Breast epithelium (tissue), 4 donors: Measurements from ENCODE around the gene MEST. TPM values are rescaled to one million over a fixed set of nuclear protein-coding genes. Genes with fewer than 3 reads are reported as not detected.

Experiments
- DNase-seq, 2 donors: peaks; one replicate each; pipeline ENCODE4 v3.0.0-alpha.2; 2019; ENCODE audit warnings: low spot score in 2 of 2
- H3K27ac ChIP-seq, 2 donors: fragments of 200-600 bp; sonication (generic) in 1 of 2; one replicate each; pipeline ENCODE4 v1.5.1; 2016 to 2019; ENCODE audit warnings: mild to moderate bottlenecking in 1 of 2
- H3K27me3 ChIP-seq, 2 donors: fragments of 200-600 bp; sonication (generic) in 1 of 2; one replicate each; pipeline versions ENCODE4 v1.5.1 to v1.6.0; 2017 to 2019; ENCODE audit warnings: control low read depth in 1 of 2, mild to moderate bottlenecking in 1 of 2
- H3K36me3 ChIP-seq: fragments of 200-600 bp; one replicate; pipeline ENCODE4 v1.5.1; 2019
- H3K4me1 ChIP-seq, 2 donors: fragments of 200-600 bp; sonication (generic); one replicate each; pipeline ENCODE4 v1.5.1; 2016 to 2019; ENCODE audit warnings: control low read depth in 1 of 2
- H3K4me3 ChIP-seq, 3 donors: fragments of 200-600 bp; sonication (generic); 1 replicate in 2 of 3; 2 replicates in 1 of 3; pipeline ENCODE4 v1.5.1; 2016 to 2019; ENCODE audit warnings: mild to moderate bottlenecking in 3 of 3, moderate library complexity in 2 of 3
- H3K9me3 ChIP-seq, 2 donors: fragments of 200-600 bp; sonication (generic) in 1 of 2; one replicate each; pipeline ENCODE4 v1.5.1; 2016 to 2019; ENCODE audit warnings: control low read depth in 1 of 2
- CTCF ChIP-seq, 3 donors: fragments of 450-650 bp; IDR thresholded peaks; one replicate each; pipeline ENCODE4 v1.5.1; 2016 to 2017; ENCODE audit warnings: antibody characterized with exemption in 3 of 3, mild to moderate bottlenecking in 3 of 3, moderate library complexity in 3 of 3
- POLR2A ChIP-seq: fragments of 450-650 bp; IDR thresholded peaks from one replicate; pipeline ENCODE4 v1.6.1; 2016; ENCODE audit warnings: antibody characterized with exemption, mild to moderate bottlenecking, moderate library complexity
- POLR2AphosphoS5 ChIP-seq, 3 donors: sonication (generic); formaldehyde crosslinking; IDR thresholded peaks; one replicate each; pipeline ENCODE4 v1.6.1; 2017; ENCODE audit warnings: antibody characterized with exemption in 3 of 3
- intact Hi-C: fragments of 100-400 bp; cut with DNase I; formaldehyde crosslinking; loops from one replicate; pipeline ENCODE4 v1.15.1; 2023; ENCODE audit warnings: low total_unique reads
- total RNA-seq, 3 donors: library from RNA; depleted of rRNA; stranded (reverse); fragments of >200 nt; gene quantifications; one replicate each; pipeline ENCODE4 v1.1.0, GENCODE V29; 2016

The MEST gene
- total RNA-seq, 3 donors from 2014 or later: 54.9 to 95.7 (median 60.3) TPM

DNA sequence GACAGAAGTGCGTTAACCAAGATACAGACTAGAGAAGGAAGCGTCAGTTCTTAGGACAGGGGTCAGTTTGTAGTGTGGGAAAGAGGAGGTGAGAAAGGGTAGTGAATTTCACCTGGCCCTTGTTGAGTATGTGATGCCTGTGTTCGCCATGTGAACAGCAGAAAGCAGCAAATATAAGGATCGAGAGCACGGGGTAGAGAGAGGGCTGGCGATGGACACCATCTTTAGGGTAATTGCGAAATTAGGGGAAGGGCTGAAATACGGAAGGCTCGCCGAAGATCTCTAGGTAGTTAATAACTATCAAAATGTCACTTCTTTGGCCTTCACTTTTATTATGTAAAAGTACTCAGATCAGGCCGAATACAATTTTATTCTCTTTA is 6.2 kb upstream of the MEST start:
- TF ChIP-seq POLR2AphosphoS5 (IDR thresholded peaks at IDR 0.05) (no peak), CTCF (IDR thresholded peaks at IDR 0.05) (no peak), POLR2A (no peak)
- DNase-seq: no peak
- H3K9me3 ChIP-seq: no peaks in the 10 kb centered on the region
- intact Hi-C loops: no loop called here
- H3K27ac ChIP-seq: peak overlapping the region; percentile 81 to 83
- no peaks in the 10 kb centered on the region for H3K4me1 ChIP-seq
- no peaks in the 10 kb centered on the region for H3K36me3 ChIP-seq
- H3K27me3 ChIP-seq: no peaks in the 10 kb centered on the region
- peak overlapping the region; percentile 35 to 73 (median 60) for H3K4me3 ChIP-seq

DNA sequence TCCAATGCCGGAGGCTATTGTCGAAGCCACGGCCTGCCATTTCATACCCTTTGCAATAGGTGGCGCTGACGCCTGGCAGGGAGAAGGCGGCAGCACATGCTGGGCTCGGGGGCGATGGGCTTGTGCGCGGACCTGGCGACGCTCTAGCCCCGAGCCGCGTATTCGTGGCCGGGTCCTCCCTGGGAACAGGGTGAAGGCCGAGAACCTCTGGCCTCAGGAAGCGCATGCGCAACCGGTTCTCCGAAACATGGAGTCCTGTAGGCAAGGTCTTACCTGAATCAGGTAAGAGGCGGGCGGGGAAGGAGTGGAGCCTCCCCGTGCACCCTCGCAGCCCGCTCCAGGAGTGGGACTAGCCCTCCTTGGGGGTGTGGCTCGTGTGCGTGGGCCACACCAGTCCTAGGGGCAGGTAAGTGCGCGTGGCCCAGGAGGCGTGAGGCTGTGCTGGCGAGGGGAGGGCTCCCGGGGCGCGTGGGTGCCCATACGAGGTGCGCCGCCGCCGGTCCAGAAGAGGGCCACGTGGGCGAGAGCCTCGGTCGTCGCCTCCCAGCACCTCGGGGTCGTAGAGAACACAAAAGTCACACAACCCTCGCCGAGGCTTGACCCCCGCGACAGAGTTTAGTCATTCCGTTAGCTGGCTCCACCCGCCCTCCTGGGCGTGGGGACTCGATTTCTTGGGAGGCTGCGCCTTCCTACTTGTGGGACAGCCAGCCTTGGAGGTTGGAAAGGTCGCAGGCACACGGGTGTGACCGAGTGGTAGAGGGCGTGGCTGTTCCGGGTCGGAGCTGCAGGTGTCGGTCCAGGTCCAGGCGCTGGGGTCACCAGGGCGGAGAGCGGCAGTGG is 5.6 kb upstream of the MEST start:
- no peaks in the 10 kb centered on the region for H3K27me3 ChIP-seq
- TF ChIP-seq POLR2AphosphoS5 (IDR thresholded peaks at IDR 0.05): no peak
- TF ChIP-seq CTCF (IDR thresholded peaks at IDR 0.05): peak; percentile 50 to 77 (median 71)
- TF ChIP-seq POLR2A: no peak
- H3K4me3 ChIP-seq: peak overlapping the region; percentile 35 to 73 (median 60)
- H3K9me3 ChIP-seq: no peaks in the 10 kb centered on the region
- intact Hi-C loops: no loop called here
- H3K36me3 ChIP-seq: no peaks in the 10 kb centered on the region
- DNase-seq: peak; percentile 62 to 64
- H3K27ac ChIP-seq: peak overlapping the region; percentile 81 to 83
- H3K4me1 ChIP-seq: no peaks in the 10 kb centered on the region

GRCh38 chr7:130486954-130487436 is 4.9 kb upstream of the MEST start:
- no peaks in the 10 kb centered on the region for H3K9me3 ChIP-seq
- H3K4me3 ChIP-seq: peak overlapping the region in 2 of 3 donors; percentile 60 to 73
- no peaks in the 10 kb centered on the region for H3K36me3 ChIP-seq
- H3K4me1 ChIP-seq: no peaks in the 10 kb centered on the region
- intact Hi-C loops: no loop called here
- H3K27ac ChIP-seq: peak overlapping the region; percentile 81 to 83
- TF ChIP-seq POLR2AphosphoS5 (IDR thresholded peaks at IDR 0.05) (no peak), CTCF (IDR thresholded peaks at IDR 0.05) (no peak), POLR2A (no peak)
- no peak for DNase-seq
- H3K27me3 ChIP-seq: no peaks in the 10 kb centered on the region

GRCh38 chr7:130488392-130489139 is 3.3 kb upstream of the MEST start:
- no peaks in the 10 kb centered on the region for H3K4me1 ChIP-seq
- no peaks in the 10 kb centered on the region for H3K27me3 ChIP-seq
- H3K36me3 ChIP-seq: no peaks in the 10 kb centered on the region
- no peak overlapping the region for H3K4me3 ChIP-seq
- intact Hi-C loops: no loop called here
- TF ChIP-seq POLR2AphosphoS5 (IDR thresholded peaks at IDR 0.05) (no peak), CTCF (IDR thresholded peaks at IDR 0.05) (no peak), POLR2A (no peak)
- DNase-seq: no peak
- peak overlapping the region in 1 of 2 donors; percentile 55 for H3K27ac ChIP-seq
- H3K9me3 ChIP-seq: no peaks in the 10 kb centered on the region
